ENCODE data around the gene TCIRG1. TPM values are rescaled to one million over a fixed set of nuclear protein-coding genes. Genes with fewer than 3 reads are reported as not detected.

Gene TCIRG1
- polyA plus RNA-seq, 2 of the 4 experiments (the other 2 are of a cell fraction), result 36.3 to 120 TPM

- TF ChIP-seq, protein P1, sequence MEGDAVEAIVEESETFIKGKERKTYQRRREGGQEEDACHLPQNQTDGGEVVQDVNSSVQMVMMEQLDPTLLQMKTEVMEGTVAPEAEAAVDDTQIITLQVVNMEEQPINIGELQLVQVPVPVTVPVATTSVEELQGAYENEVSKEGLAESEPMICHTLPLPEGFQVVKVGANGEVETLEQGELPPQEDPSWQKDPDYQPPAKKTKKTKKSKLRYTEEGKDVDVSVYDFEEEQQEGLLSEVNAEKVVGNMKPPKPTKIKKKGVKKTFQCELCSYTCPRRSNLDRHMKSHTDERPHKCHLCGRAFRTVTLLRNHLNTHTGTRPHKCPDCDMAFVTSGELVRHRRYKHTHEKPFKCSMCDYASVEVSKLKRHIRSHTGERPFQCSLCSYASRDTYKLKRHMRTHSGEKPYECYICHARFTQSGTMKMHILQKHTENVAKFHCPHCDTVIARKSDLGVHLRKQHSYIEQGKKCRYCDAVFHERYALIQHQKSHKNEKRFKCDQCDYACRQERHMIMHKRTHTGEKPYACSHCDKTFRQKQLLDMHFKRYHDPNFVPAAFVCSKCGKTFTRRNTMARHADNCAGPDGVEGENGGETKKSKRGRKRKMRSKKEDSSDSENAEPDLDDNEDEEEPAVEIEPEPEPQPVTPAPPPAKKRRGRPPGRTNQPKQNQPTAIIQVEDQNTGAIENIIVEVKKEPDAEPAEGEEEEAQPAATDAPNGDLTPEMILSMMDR (IDR thresholded peaks at IDR 0.05), result peak; percentile 45
- TF ChIP-seq CBX2 (IDR thresholded peaks at IDR 0.05; ENCODE audit: borderline replicate concordance, low read depth) (no peak), SREBF2 (IDR thresholded peaks at IDR 0.05) (no peak), TP53 (CRISPR knock-in tag; IDR thresholded peaks at IDR 0.05) (peak; percentile 1; the same call in 1 of the 2 replicates), ZSCAN20 (CRISPR knock-in tag; IDR thresholded peaks at IDR 0.05) (no peak), POLR2A (IDR thresholded peaks at IDR 0.05; ENCODE audit: low read length) (no peak), NPAS2 (CRISPR knock-in tag; IDR thresholded peaks at IDR 0.05; ENCODE audit: borderline replicate concordance) (no peak), HEYL (CRISPR knock-in tag; IDR thresholded peaks at IDR 0.05) (no peak), USF2 (IDR thresholded peaks at IDR 0.05) (no peak), MAFK (IDR thresholded peaks at IDR 0.05; ENCODE audit: partially characterized antibody) (no peak), RARB (CRISPR knock-in tag; IDR thresholded peaks at IDR 0.05) (no peak), TFCP2L1 (CRISPR knock-in tag; IDR thresholded peaks at IDR 0.05) (no peak), FOXS1 (CRISPR knock-in tag; IDR thresholded peaks at IDR 0.05) (no peak), MAX (IDR thresholded peaks at IDR 0.05) (peak; percentile 46), CHD4 (IDR thresholded peaks at IDR 0.05; ENCODE audit: borderline replicate concordance) (no peak), CBX8 (IDR thresholded peaks at IDR 0.05) (no peak), HOXB13 (CRISPR knock-in tag; IDR thresholded peaks at IDR 0.05; ENCODE audit: low read depth) (no peak), SMC3 (IDR thresholded peaks at IDR 0.05) (peak; percentile 66), EHF (CRISPR knock-in tag; IDR thresholded peaks at IDR 0.05) (no peak), MAZ (IDR thresholded peaks at IDR 0.05; ENCODE audit: borderline replicate concordance, low read depth, low read length) (no peak), E2F6 (IDR thresholded peaks at IDR 0.05; ENCODE audit: borderline replicate concordance, low read depth) (no peak), PHF8 (IDR thresholded peaks at IDR 0.05; ENCODE audit: borderline replicate concordance, low read depth) (no peak), EHMT2 (IDR thresholded peaks at IDR 0.05; ENCODE audit: low read depth) (no peak), FOSL2 (IDR thresholded peaks at IDR 0.05) (no peak), FOSL2 (CRISPR knock-in tag; IDR thresholded peaks at IDR 0.05) (no peak), HOXB5 (CRISPR knock-in tag; IDR thresholded peaks at IDR 0.05) (no peak), JUNB (IDR thresholded peaks at IDR 0.05) (no peak), BHLHE40 (IDR thresholded peaks at IDR 0.05; ENCODE audit: low read depth, low read length) (no peak), ESRRA (IDR thresholded peaks at IDR 0.05; ENCODE audit: borderline replicate concordance, low read length) (no peak), POLR2AphosphoS2 (conservative IDR thresholded peaks at IDR 0.05; ENCODE audit: low read length) (no peak), JUN (IDR thresholded peaks at IDR 0.05) (no peak; a peak in 2 of 5 replicates), RAD21 (conservative IDR thresholded peaks at IDR 0.05 in 1 of 2, IDR thresholded peaks at IDR 0.05 in 1 of 2) (peak; percentile 72 to 75)
- TF ChIP-seq, protein P2, sequence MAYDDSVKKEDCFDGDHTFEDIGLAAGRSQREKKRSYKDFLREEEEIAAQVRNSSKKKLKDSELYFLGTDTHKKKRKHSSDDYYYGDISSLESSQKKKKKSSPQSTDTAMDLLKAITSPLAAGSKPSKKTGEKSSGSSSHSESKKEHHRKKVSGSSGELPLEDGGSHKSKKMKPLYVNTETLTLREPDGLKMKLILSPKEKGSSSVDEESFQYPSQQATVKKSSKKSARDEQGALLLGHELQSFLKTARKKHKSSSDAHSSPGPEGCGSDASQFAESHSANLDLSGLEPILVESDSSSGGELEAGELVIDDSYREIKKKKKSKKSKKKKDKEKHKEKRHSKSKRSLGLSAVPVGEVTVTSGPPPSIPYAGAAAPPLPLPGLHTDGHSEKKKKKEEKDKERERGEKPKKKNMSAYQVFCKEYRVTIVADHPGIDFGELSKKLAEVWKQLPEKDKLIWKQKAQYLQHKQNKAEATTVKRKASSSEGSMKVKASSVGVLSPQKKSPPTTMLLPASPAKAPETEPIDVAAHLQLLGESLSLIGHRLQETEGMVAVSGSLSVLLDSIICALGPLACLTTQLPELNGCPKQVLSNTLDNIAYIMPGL (CRISPR knock-in tag; IDR thresholded peaks at IDR 0.05; ENCODE audit: borderline replicate concordance), result no peak
- TF ChIP-seq, protein P3, sequence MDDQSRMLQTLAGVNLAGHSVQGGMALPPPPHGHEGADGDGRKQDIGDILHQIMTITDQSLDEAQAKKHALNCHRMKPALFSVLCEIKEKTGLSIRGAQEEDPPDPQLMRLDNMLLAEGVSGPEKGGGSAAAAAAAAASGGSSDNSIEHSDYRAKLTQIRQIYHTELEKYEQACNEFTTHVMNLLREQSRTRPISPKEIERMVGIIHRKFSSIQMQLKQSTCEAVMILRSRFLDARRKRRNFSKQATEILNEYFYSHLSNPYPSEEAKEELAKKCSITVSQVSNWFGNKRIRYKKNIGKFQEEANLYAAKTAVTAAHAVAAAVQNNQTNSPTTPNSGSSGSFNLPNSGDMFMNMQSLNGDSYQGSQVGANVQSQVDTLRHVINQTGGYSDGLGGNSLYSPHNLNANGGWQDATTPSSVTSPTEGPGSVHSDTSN (IDR thresholded peaks at IDR 0.05), result no peak; the same call in 1 of the 2 replicates
- TF ChIP-seq, protein P4, sequence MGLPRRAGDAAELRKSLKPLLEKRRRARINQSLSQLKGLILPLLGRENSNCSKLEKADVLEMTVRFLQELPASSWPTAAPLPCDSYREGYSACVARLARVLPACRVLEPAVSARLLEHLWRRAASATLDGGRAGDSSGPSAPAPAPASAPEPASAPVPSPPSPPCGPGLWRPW (IDR thresholded peaks at IDR 0.05), result no peak
- peak overlapping the region; percentile 99 to 100 for H3K27ac ChIP-seq
- H3K4me3 ChIP-seq, result no peak overlapping the region
- ATAC-seq (peak; percentile 53), DNase-seq (ENCODE audit: low read depth in 1 of 2, low spot score in 1 of 2) (peak in 1 of 2 experiments; percentile 81), FAIRE-seq (no peak)
- WGBS (ENCODE audit: missing lambda C conversion rate), result 80% methylated on average over 18 of the region's 27 CpGs
- peak overlapping the region; percentile 41 for H3K4me2 ChIP-seq
- CTCF ChIA-PET, result interaction anchor here (1.0 to 12.3 kb wide), 12 partner anchors 7 to 189 kb away, joined by 3 to 204 read pairs (median 4); partner anchors contain the start of genes ALDH3B1, NDUFS8, TCIRG1 and UNC93B1
- POLR2A ChIA-PET, result interaction anchor here (1.0 to 1.8 kb wide), 2 partner anchors 8 to 11 kb away, joined by 6 to 18 read pairs; partner anchors contain the start of gene ALDH3B1
- H3K9me3 ChIP-seq, result no peaks in the 10 kb centered on the region
- peaks cover 64% of the 10 kb centered on the region for H3K4me1 ChIP-seq
Measured at GRCh38 chr11:68021167-68021787, 17.5 kb upstream of the TCIRG1 start.

Measured in A549 (cell line).